AG04449 (cell line): ENCODE results near the gene TBC1D14.

Source experiments
- CTCF ChIA-PET: fragments of 350-600 bp; formaldehyde crosslinking; extraction: SDS; loops from one replicate; lab custom pipeline; 2021; ENCODE audit warnings: antibody characterized with exemption; lab: Yijun Ruan, JAX
- POLR2A ChIA-PET: fragments of 400-600, 350-600 bp; formaldehyde crosslinking; extraction: SDS; loops from one replicate; lab custom pipeline; 2020; ENCODE audit warnings: antibody characterized with exemption, inconsistent platforms; lab: Yijun Ruan, JAX
- DNase-seq: peaks from one replicate; pipeline ENCODE4 v3.0.0-alpha.2; 2010; ENCODE audit warnings: low read depth, low spot score
- H3K4me3 ChIP-seq: 2 replicates; pipeline ENCODE4 v1.5.1; 2011; ENCODE audit warnings: low read depth, mild to moderate bottlenecking, control low read depth, low read length
- CTCF ChIP-seq: IDR thresholded peaks from one replicate; pipeline ENCODE4 v1.5.1; 2011; ENCODE audit warnings: mild to moderate bottlenecking, moderate library complexity, low read length, control low read depth, inconsistent platforms; ENCODE audit not compliant: insufficient read depth; ENCODE audit errors: missing control alignments

Gene TBC1D14

GRCh38 chr4:6920171-6920570 is 10.5 kb downstream of the TBC1D14 start:
- no peak for TF ChIP-seq CTCF
- no peak for DNase-seq
- H3K4me3 ChIP-seq = no peak overlapping the region
- ChIA-PET POLR2A (no interaction called here), CTCF (interaction anchor here (0.9 to 1.8 kb wide), 5 partner anchors 9 to 54 kb away, joined by 3 to 4 read pairs (median 3); no protein-coding TSS in a partner anchor)

GRCh38 chr4:6923507-6923906 is 13.9 kb downstream of the TBC1D14 start:
- H3K4me3 ChIP-seq = no peak overlapping the region
- no peak for DNase-seq
- no peak for TF ChIP-seq CTCF
- CTCF ChIA-PET = no interaction called here
- POLR2A ChIA-PET = interaction anchor here (1.0 kb wide), 1 partner anchor 14 kb away, joined by 3 read pairs; the partner anchor contains the start of gene TBC1D14

GRCh38 chr4:6924361-6924779 is 14.7 kb downstream of the TBC1D14 start:
- TF ChIP-seq CTCF = no peak
- no peak for DNase-seq
- POLR2A ChIA-PET = no interaction called here
- CTCF ChIA-PET = interaction anchor here (2.2 kb wide), 1 partner anchor 147 kb away, joined by 7 read pairs; no protein-coding TSS in a partner anchor
- H3K4me3 ChIP-seq = no peak overlapping the region

GRCh38 chr4:6925357-6925836 is 15.8 kb downstream of the TBC1D14 start:
- CTCF ChIA-PET = interaction anchor here (1.0 to 2.2 kb wide), 2 partner anchors 17 to 146 kb away, joined by 3 to 7 read pairs; no protein-coding TSS in a partner anchor
- no peak overlapping the region for H3K4me3 ChIP-seq
- POLR2A ChIA-PET = no interaction called here
- no peak for DNase-seq
- no peak for TF ChIP-seq CTCF

- no peak overlapping the region for H3K4me3 ChIP-seq
- CTCF ChIA-PET = interaction anchor here (1.0 to 2.2 kb wide), 4 partner anchors 8 to 145 kb away, joined by 3 to 7 read pairs (median 6); no protein-coding TSS in a partner anchor
- POLR2A ChIA-PET = no interaction called here
- DNase-seq = no peak
- TF ChIP-seq CTCF = no peak
Measured at GRCh38 chr4:6926081-6926480, 16.5 kb downstream of the TBC1D14 start.

- no peak for DNase-seq
- POLR2A ChIA-PET = no interaction called here
- CTCF ChIA-PET = interaction anchor here (1.7 to 2.2 kb wide), 3 partner anchors 8 to 144 kb away, joined by 5 to 7 read pairs (median 6); no protein-coding TSS in a partner anchor
- no peak for TF ChIP-seq CTCF
- H3K4me3 ChIP-seq = no peak overlapping the region
Measured at GRCh38 chr4:6926681-6927478, 17.3 kb downstream of the TBC1D14 start.
